Heart left ventricle (tissue), 16 donors: Measurements from ENCODE around the gene DAZAP1. TPM values are rescaled to one million over a fixed set of nuclear protein-coding genes. Genes with fewer than 3 reads are reported as not detected.
A peak's percentile ranks its signal among the peaks of the same experiment; 100 is the strongest.
"Not testable (repeated sequence)": the region's sequence is repeated elsewhere in the genome, so short reads cannot be mapped to it uniquely, and the experiment has no call there.

Experiments used
- ATAC-seq, 4 donors: fragments of 200-7000 bp; cut with Tn5 transposase; one replicate each; pipeline ENCODE4 v1.9.1; 2020 to 2022; ENCODE audit warnings: moderate library complexity in 4 of 4, mild to moderate bottlenecking in 3 of 4, moderate number of reproducible peaks in 1 of 4
- DNase-seq, 5 donors: peaks; one replicate each; pipeline ENCODE4 v3.0.0-alpha.2; 2020
- H3K27ac ChIP-seq, 12 donors: fragments of 200-600 bp; sonication (generic) in 4 of 12; one replicate each; pipeline versions ENCODE4 v1.5.0 to v1.8.0; 2016 to 2022; ENCODE audit warnings: mild to moderate bottlenecking in 2 of 12
- H3K27me3 ChIP-seq, 9 donors: fragments of 200-600 bp; sonication (generic) in 2 of 9; one replicate each; pipeline versions ENCODE4 v1.5.1 to v1.8.0; 2016 to 2022; ENCODE audit warnings: mild to moderate bottlenecking in 3 of 9
- H3K36me3 ChIP-seq, 9 donors: fragments of 200-600 bp; sonication (generic) in 2 of 9; one replicate each; pipeline versions ENCODE4 v1.5.0 to v1.8.0; 2018 to 2022; ENCODE audit warnings: mild to moderate bottlenecking in 2 of 9
- H3K4me1 ChIP-seq, 12 donors: fragments of 200-600 bp; sonication (generic) in 4 of 12; one replicate each; pipeline versions ENCODE4 v1.5.0 to v1.8.0; 2016 to 2022; ENCODE audit warnings: mild to moderate bottlenecking in 3 of 12
- H3K4me3 ChIP-seq, 12 donors: fragments of 200-600 bp; sonication (generic) in 4 of 12; one replicate each; pipeline versions ENCODE4 v1.5.0 to v1.8.0; 2017 to 2022; ENCODE audit warnings: mild to moderate bottlenecking in 9 of 12, moderate library complexity in 4 of 12
- H3K9me3 ChIP-seq, 12 donors: fragments of 200-600 bp; sonication (generic) in 4 of 12; one replicate each; pipeline versions ENCODE4 v1.5.0 to v1.8.0; 2016 to 2022; ENCODE audit warnings: mild to moderate bottlenecking in 1 of 12
- CTCF ChIP-seq, 12 donors: fragments of 200-600 bp; sonication (generic) in 4 of 12; IDR thresholded peaks; one replicate each; pipeline versions ENCODE4 v1.5.0 to v1.8.0; 2018 to 2022; ENCODE audit warnings: antibody characterized with exemption in 12 of 12, mild to moderate bottlenecking in 5 of 12
- POLR2A ChIP-seq, 2 donors: fragments of 450-650 bp; IDR thresholded peaks; one replicate each; pipeline ENCODE4 v1.6.1; 2017; ENCODE audit warnings: antibody characterized with exemption in 2 of 2, mild to moderate bottlenecking in 2 of 2, moderate library complexity in 2 of 2
- WGBS, 4 donors: extraction: QIAGEN DNeasy Blood & Tissue Kit in 2 of 4; methylation state at CpG; one replicate each; pipeline versions ENCODE4 v1.1.5 to v1.1.7; 2013 to 2018; 5-methylcytosine and 5-hydroxymethylcytosine counted together
- intact Hi-C, 10 donors: fragments of 100-400 bp; cut with DNase I; formaldehyde crosslinking; loops; one replicate each; pipeline versions ENCODE4 v1.11.1 to v1.14.2; 2022
- polyA plus RNA-seq, 2 donors: library from polyadenylated mRNA; stranded (reverse); fragments of 200-250 nt; gene quantifications; one replicate each; pipeline ENCODE4 v1.2.3, GENCODE V29; 2013
- total RNA-seq, 9 donors: library from RNA; depleted of rRNA in 2 of 9; stranded (reverse); fragments of >200 nt in 2 of 9; fragmentation: NEBNext Ultra II Directional in 3 of 9; extraction: Animal tissue kit (Norgen Biotek cat#: 25700) in 3 of 9; gene quantifications; one replicate each; pipeline versions ENCODE4 v1.1.0 to v1.2.4, GENCODE V29; 2016 to 2023
- donor health status: ischemic (EF 13 %, LVEDD 7.1; RV severe dilation, severe dysfunction).
- donor health status: healthy with polysubstance abuse.
- donor health status: DM: no; HTN: yes; CAD: no.
- donor health status: DM: no; HTN: no; CAD: no.
- donor health status: ischemic (EF 25% LVEDD 6.9; RV normal size, moderate dysfunction).
- donor health status: ischemic (EF 25% LVEDD 5.7; RV mildly dilated, moderate dysfunction).
- donor health status: healthy.
- donor health status: DM: yes; HTN: yes; CAD: no.
- donor health status: ischemic (EF 35%, LVEDD 5.7; RV mildly dilated, moderate dysfunction).
- donor health status: nonischemic (EF 11% LVEDD 7.7; RV severe dilation, severe dysfunction).
- donor health status: DM: yes; HTN: yes; CAD: no.
- donor health status: PGD.
- donor health status: ischemic (EF 29% LVEDD 5.4; RV normal size, mild dysfunction).
- donor health status: nonischemic (EF 23%, LVEDD 6.1; RV moderate dilation, normal function).

The DAZAP1 gene
- total and polyA plus RNA-seq, 11 donors, result 36.8 to 128 (median 78.5) TPM

- ATAC-seq, result peak; percentile 24 to 68 (median 46)
- WGBS, 4 donors, result 53 to 71% (median 59%) methylated on average over 20 to 21 of the region's 21 CpGs
- no peaks in the 10 kb centered on the region for H3K9me3 ChIP-seq
- DNase-seq, result peak in 2 of 5 donors; percentile 7 to 62
- intact Hi-C loops, result no loop called here
- peaks cover 10 to 54% (median 45%) of the 10 kb centered on the region in 12 donors for H3K4me1 ChIP-seq
- no peak for TF ChIP-seq CTCF (IDR thresholded peaks at IDR 0.05)
- no peak for TF ChIP-seq POLR2A (IDR thresholded peaks at IDR 0.05)
- H3K4me3 ChIP-seq, result no peak overlapping the region
- peak overlapping the region in 9 of 12 donors; percentile 17 to 72 (median 47) for H3K27ac ChIP-seq
- H3K27me3 ChIP-seq, result no peaks in the 10 kb centered on the region
- peaks cover 0 to 66% (median 52%) of the 10 kb centered on the region in 9 donors for H3K36me3 ChIP-seq
These were observed 11.8 kb downstream of the DAZAP1 start for GRCh38 chr19:1418951-1419738.

- H3K27ac ChIP-seq, ATAC-seq, intact Hi-C loops, H3K9me3 ChIP-seq, H3K27me3 ChIP-seq, H3K4me3 ChIP-seq, DNase-seq: not testable (repeated sequence)
- Histone ChIP-seq H3K4me1 (peaks cover 10 to 45% (median 38%) of the 10 kb centered on the region in 12 donors), H3K36me3 (peaks cover 0 to 74% (median 60%) of the 10 kb centered on the region in 9 donors)
- WGBS, 4 donors, result 92 to 98% (median 96%) methylated on average over 22 to 36 of the region's 43 CpGs
These were observed 12.7 kb downstream of the DAZAP1 start for GRCh38 chr19:1420085-1420484.

GRCh38 chr19:1420590-1420989 lies 13.2 kb downstream of the DAZAP1 start:
- Histone ChIP-seq H3K27me3 (no peaks in the 10 kb centered on the region), H3K27ac (no peak overlapping the region), H3K4me3 (no peak overlapping the region), H3K4me1 (peaks cover 7 to 44% (median 35%) of the 10 kb centered on the region in 12 donors), H3K9me3 (no peaks in the 10 kb centered on the region), H3K36me3 (peaks cover 0 to 79% (median 65%) of the 10 kb centered on the region in 9 donors)
- no peak for ATAC-seq
- TF ChIP-seq CTCF (IDR thresholded peaks at IDR 0.05) (no peak), POLR2A (IDR thresholded peaks at IDR 0.05) (no peak)
- DNase-seq, result no peak
- intact Hi-C loops, result no loop called here
- 90 to 93% (median 91%) methylated on average over 15 of the region's 15 CpGs for WGBS, 4 donors

- H3K9me3 ChIP-seq, result no peaks in the 10 kb centered on the region
- ATAC-seq, result no peak
- DNase-seq, result no peak
- H3K36me3 ChIP-seq, result peaks cover 0 to 87% (median 70%) of the 10 kb centered on the region in 9 donors
- peaks cover 0 to 37% (median 27%) of the 10 kb centered on the region in 12 donors for H3K4me1 ChIP-seq
- H3K4me3 ChIP-seq, result no peak overlapping the region
- no peaks in the 10 kb centered on the region for H3K27me3 ChIP-seq
- H3K27ac ChIP-seq, result no peak overlapping the region
- no peak for TF ChIP-seq CTCF (IDR thresholded peaks at IDR 0.05)
- no peak for TF ChIP-seq POLR2A (IDR thresholded peaks at IDR 0.05)
- intact Hi-C loops, result no loop called here
- 91 to 95% (median 93%) methylated on average over 28 to 37 of the region's 37 CpGs for WGBS, 4 donors
These were observed 14.0 kb downstream of the DAZAP1 start for GRCh38 chr19:1421218-1421957.
